Femur (tissue), 1 donor: ENCODE data around the gene KRTAP9-7.
"Not testable (repeated sequence)": the region's sequence is repeated elsewhere in the genome, so short reads cannot be mapped to it uniquely, and the experiment has no call there.

Source experiments
- DNase-seq: peaks from one replicate; pipeline ENCODE4 v3.0.0-alpha.2; 2017

Gene KRTAP9-7

GRCh38 chr17:41275648-41276190 is at the start of gene KRTAP9-7:
KRTAP9-7 (plus strand) TSS chr17:41275698; CDS start chr17:41275698, 0 bp downstream.
- not testable (repeated sequence) for DNase-seq

GRCh38 chr17:41226051-41226450 is 49.4 kb upstream of the KRTAP9-7 start:
- DNase-seq = no peak

- DNase-seq = not testable (repeated sequence)
These were observed 48.9 kb upstream of the KRTAP9-7 start, which contains the start of gene KRTAP9-2 for GRCh38 chr17:41226598-41227095. KRTAP9-2 (plus strand) TSS chr17:41226648; CDS start chr17:41226655, 7 bp downstream.

DNA sequence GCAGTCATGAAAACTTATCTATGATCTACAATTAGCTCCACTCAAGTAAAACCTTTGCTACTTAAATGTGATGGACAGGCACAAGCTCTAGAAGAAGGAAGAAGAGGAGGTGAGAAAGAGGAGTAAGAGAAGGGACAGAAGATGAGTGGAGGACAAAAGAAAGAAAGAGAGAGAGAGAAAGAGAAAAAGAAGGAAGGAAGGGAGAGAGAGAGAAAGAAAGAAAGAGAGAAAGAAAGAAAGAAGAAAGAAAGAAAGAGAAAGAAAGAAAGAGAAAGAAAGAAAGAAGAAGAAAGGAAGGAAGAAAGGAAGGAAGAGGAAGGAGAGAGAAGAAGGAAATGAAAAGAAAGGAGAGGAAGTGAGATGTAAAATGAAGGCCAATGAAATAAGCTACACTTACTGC is 45.4 kb upstream of the KRTAP9-7 start:
- no peak for DNase-seq

- DNase-seq = no peak
These were observed 43.8 kb upstream of the KRTAP9-7 start for GRCh38 chr17:41231731-41232130.

- not testable (repeated sequence) for DNase-seq
These were observed 42.9 kb upstream of the KRTAP9-7 start, which contains the start of gene KRTAP9-3 for GRCh38 chr17:41232399-41233105. KRTAP9-3 (plus strand) TSS chr17:41232449; CDS start chr17:41232502, 53 bp downstream.

GRCh38 chr17:41237116-41237515 is 38.4 kb upstream of the KRTAP9-7 start:
- DNase-seq = not testable (repeated sequence)

DNA sequence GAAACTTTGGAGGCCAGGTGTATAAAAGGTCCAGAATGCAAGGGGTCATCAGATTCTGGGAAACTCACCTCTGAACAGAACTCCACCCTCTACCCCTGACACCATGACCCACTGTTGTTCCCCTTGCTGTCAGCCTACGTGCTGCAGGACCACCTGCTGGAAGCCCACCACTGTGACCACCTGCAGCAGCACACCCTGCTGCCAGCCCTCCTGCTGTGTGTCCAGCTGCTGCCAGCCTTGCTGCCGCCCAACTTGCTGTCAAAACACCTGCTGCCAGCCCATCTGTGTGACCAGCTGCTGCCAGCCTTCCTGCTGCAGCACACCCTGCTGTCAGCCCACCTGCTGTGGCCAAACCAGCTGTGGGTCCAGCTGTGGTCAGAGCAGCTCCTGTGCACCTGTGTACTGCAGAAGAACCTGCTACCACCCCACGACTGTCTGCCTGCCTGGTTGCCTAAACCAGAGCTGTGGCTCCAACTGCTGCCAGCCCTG is 37.5 kb upstream of the KRTAP9-7 start, which contains the start of gene KRTAP9-8:
TSS of gene KRTAP9-8 (plus strand) at position 51 of the 489 bp plus-strand sequence. CDS start at position 104, 53 bp downstream.
- not testable (repeated sequence) for DNase-seq

GRCh38 chr17:41246995-41247787 is 28.3 kb upstream of the KRTAP9-7 start:
- not testable (repeated sequence) for DNase-seq

DNA sequence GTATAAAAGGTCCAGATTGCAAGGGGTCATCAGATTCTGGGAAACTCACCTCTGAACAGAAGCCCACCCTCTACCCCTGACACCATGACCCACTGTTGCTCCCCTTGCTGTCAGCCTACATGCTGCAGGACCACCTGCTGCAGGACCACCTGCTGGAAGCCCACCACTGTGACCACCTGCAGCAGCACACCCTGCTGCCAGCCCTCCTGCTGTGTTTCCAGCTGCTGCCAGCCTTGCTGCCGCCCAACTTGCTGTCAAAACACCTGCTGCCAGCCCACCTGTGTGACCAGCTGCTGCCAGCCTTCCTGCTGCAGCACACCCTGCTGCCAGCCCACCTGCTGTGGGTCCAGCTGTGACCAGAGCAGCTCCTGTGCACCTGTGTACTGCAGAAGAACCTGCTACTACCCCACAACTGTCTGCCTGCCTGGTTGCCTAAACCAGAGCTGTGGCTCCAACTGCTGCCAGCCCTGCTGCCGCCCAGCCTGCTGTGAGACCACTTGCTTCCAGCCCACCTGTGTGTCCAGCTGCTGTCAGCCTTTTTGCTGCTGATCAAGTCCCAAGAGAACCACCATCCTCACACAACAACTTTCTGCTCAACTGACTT is 25.8 kb upstream of the KRTAP9-7 start, which contains the start of gene KRTAP9-4:
TSS of gene KRTAP9-4 (plus strand) at position 51 of the 604 bp plus-strand sequence. CDS start at position 85, 34 bp downstream.
- DNase-seq = not testable (repeated sequence)

GRCh38 chr17:41251261-41251660 is 24.2 kb upstream of the KRTAP9-7 start:
- DNase-seq = no peak

DNA sequence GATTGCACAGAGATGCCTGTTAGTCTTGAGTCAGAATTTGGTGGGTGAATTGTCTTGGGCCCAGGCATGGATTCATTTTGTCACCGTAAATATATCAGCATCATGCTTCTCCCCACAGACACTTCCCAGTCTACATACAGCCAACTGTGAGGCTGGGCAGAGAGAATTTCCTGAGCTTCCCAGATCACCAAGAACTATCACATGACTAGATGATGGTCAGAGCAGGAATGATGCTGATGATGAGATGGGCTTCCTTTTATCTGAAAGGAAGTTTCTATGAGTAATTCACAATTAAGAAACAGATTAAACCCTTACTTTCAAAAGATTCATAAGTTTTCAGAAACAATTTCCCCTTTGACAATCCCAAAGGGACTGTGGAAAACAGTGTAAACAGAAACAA is 20.6 kb upstream of the KRTAP9-7 start:
- DNase-seq = no peak

DNA sequence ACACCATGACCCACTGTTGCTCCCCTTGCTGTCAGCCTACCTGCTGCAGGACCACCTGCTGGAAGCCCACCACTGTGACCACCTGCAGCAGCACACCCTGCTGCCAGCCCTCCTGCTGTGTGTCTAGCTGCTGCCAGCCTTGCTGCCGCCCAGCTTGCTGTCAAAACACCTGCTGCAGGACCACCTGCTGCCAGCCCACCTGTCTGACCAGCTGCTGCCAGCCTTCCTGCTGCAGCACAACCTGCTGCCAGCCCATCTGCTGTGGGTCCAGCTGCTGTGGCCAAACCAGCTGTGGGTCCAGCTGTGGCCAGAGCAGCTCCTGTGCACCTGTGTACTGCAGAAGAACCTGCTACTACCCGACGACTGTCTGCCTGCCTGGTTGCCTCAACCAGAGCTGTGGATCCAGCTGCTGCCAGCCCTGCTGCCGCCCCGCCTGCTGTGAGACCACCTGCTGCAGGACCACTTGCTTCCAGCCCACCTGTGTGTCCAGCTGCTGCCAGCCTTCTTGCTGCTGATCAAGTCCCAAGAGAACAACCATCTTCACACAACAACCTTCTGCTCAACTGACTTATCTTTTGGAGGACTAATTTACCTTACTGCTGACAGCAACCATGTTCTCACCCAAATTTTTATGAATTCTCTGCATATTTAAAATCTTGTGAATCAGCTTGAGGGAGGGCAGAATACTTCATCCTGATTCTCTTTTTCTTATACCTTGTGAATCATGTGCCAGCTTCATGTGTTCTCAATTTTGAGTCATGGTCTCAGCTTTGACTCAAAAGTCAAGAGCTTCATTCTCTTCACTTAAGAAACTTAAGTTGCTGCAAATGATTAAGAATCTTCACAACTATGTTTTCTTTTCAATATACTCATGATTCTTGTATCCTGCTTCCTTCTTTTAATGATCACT is 19.9 kb upstream of the KRTAP9-7 start, which contains the start of gene KRTAP9-9:
TSS of gene KRTAP9-9 (plus strand) at position 4 of the 910 bp plus-strand sequence.
- DNase-seq = not testable (repeated sequence)

DNA sequence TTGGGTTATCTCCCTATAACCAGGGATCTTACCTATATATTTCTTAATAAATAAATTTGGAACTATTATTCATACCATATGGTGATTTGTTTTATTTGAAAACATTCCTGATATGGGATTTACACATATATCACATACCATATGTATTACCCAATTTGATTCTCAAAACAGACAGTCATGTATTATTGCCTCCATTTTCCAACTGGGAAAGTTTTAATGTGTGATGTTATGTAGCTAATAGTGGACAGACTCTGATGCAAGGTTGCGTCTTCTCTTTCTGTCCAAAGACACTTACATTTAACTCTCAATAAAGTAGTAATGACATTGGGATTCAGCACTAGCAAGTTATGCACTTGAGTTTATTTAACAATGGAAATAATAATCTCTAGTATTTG is 19.2 kb upstream of the KRTAP9-7 start:
- no peak for DNase-seq

DNA sequence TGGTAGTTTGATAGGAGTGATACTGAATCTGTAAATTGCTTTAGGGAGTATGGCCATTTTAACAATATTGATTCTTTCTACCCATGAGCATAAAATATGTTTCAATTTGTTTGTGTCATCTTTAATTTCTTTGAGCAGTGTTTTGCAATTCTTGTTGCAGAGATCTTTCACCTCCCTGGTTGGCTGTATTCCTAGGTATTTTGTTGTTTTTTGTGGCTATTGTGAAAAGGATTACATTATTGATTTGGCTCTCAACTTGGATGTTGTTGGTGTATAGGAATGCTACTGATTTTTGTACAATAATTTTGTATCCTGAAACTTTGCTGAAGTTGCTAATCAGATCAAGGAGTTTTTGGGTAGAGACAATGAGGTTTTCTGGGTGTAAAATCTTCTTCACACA is 17.1 kb upstream of the KRTAP9-7 start:
- no peak for DNase-seq

DNA sequence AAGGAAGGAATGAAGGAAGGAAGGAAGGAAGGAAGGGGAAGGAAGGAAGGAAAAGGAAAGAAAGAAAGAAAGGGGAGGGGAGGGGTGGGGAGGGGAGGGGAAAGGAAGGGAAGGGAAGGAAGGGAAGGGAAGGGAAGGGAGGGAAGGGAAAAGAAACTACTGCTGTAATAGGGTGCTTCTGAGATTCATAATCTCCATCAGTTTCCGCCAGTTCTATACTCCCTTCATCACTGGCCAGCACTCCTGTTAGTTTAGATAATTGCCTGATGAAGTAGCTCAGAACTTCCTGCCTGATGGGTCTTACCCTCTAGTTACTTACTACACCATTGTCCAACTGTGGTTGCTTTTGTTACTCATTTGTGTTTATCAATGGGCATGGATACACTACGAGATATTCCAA is 12.3 kb upstream of the KRTAP9-7 start:
- no peak for DNase-seq

GRCh38 chr17:41264599-41264998 is 10.9 kb upstream of the KRTAP9-7 start:
- no peak for DNase-seq

DNA sequence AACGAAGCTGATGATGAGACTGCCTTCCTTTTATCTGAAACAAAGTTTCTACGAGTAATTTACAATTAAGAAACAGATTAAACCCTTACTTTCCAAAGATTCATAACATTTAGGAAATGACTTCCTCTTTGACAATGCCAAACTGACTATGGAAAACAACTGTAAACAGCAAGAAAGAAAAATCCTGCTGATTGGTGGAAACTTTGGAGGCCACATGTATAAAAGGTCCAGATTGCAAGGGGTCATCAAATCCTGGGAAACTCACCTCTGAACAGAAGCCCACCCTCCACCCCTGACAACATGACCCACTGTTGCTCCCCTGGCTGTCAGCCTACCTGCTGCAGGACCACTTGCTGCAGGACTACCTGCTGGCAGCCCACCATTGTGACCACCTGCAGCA is 10.4 kb upstream of the KRTAP9-7 start, which contains the start of gene KRTAP9-6:
TSS of gene KRTAP9-6 (plus strand) at position 301 of the 400 bp plus-strand sequence. CDS start at position 301, 0 bp downstream.
- DNase-seq = no peak

DNA sequence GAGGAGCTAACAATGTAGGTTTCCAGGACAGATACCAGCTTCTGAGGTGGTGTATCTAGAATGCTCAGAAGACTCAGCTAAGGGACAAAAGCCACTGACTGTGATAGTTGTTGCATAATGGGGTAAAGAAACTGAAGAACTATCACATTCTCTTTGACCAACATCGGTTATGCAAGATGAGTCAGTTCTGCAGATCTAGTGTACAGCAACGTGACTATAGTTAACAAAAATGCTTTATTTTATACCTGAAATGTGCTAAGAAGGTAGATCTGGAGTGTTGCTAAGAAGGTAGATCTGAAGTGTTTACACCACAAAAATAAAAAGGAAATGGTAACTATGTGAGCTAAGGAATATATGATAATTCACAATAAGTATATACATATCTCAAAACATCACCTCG is 7.8 kb upstream of the KRTAP9-7 start:
- no peak for DNase-seq

- not testable (repeated sequence) for DNase-seq
These were observed 4.2 kb upstream of the KRTAP9-7 start for GRCh38 chr17:41271323-41271722.

DNA sequence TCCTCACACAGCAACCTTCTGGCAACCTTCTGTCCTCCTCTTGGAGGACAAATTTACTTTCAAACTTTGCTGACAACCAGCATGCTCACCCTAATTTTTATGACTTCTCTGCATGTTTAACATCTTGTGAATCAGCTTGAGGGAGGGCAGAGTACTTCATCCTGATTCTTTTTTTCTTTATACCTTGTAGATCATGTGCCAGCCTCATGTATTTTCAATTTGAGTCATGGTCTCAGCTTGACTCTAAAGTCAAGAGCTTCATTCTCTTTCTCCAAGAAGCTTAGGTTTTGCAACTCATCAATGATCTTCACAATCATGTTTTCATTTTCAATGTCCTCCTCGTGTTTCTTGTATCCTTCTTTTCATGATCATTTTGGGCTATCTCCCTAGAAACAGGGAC is 3.6 kb upstream of the KRTAP9-7 start:
- DNase-seq = no peak
